ENCODE data around the gene PLA2G5. TPM values are rescaled to one million over a fixed set of nuclear protein-coding genes. Genes with fewer than 3 reads are reported as not detected.

The PLA2G5 gene
- total and polyA plus RNA-seq, 2 of the 8 experiments (the other 6 are each of a cell fraction or from before 2014, with no cell fraction given) = 0.05 TPM; not detected in 1

DNA sequence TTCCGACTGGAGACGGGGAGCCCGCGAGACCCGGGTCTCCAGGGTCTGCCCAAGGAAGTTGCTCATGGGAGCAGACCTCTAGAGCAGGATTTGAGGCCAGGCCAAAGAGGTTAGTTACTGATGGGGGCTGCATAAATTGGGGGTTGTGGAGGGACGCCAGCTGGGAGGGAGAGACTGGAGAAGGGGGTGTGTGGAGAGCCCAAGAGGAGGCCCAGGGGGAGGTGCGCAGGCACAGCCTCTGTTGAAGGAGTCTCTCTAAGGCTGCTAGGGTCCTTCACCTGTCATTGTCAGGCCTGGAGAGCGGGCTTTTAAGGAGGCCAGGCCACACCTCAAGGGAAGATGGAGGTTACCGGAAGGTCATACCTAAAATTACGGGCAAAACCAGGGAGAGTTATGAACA is 363 bp downstream of the PLA2G5 start (continued):
- TF ChIP-seq JUN (IDR thresholded peaks at IDR 0.05; ENCODE audit: low read depth, low read length) = no peak
- TF ChIP-seq YY1 (IDR thresholded peaks at IDR 0.05; ENCODE audit: low read depth, low read length) = no peak
- TF ChIP-seq NANOG (IDR thresholded peaks at IDR 0.05; ENCODE audit: insufficient read depth, low read depth, low read length, poor library complexity, severe bottlenecking) = no peak
- no peak for TF ChIP-seq SUZ12 (IDR thresholded peaks at IDR 0.05; ENCODE audit: low read length)
- TF ChIP-seq SIRT6 (IDR thresholded peaks at IDR 0.05; ENCODE audit: low read length) = no peak
